A549 (cell line): ENCODE results near the gene MFF. TPM values are rescaled to one million over a fixed set of nuclear protein-coding genes. Genes with fewer than 3 reads are reported as not detected.
A peak's percentile ranks its signal among the peaks of the same experiment; 100 is the strongest.

Experiments used
- ATOH8 ChIP-seq: fragments of 250-450 bp; sonication (Bioruptor Pico); IDR thresholded peaks from 2 replicates; pipeline ENCODE4 v1.5.0; 2020; ENCODE audit warnings: low read depth, mild to moderate bottlenecking, moderate library complexity
- BCL3 ChIP-seq: fragments of >200 bp; sonication (Bioruptor Twin); formaldehyde crosslinking; IDR thresholded peaks from 3 replicates; pipeline ENCODE4 v1.6.1; 2016
- BHLHE40 ChIP-seq: IDR thresholded peaks from 2 replicates; pipeline ENCODE4 v1.6.1; 2012; ENCODE audit warnings: low read depth, low read length, inconsistent platforms
- CBX8 ChIP-seq: fragments of 200-600 bp; sonication (generic); IDR thresholded peaks from 2 replicates; pipeline ENCODE4 v1.6.1; 2016
- CEBPB ChIP-seq, 2 experiments: fragments of >200 bp in 1 of 2; sonication (Bioruptor Twin) in 1 of 2; formaldehyde crosslinking in 1 of 2; IDR thresholded peaks; 2 replicates each; pipeline ENCODE4 v1.6.1; 2012 to 2016
- CTCF ChIP-seq: fragments of >200 bp; sonication (Bioruptor Twin); formaldehyde crosslinking; IDR thresholded peaks from 3 replicates; pipeline ENCODE4 v1.5.1; 2016
- EHMT2 ChIP-seq: fragments of 200-600 bp; sonication (generic); IDR thresholded peaks from 2 replicates; pipeline ENCODE4 v1.6.1; 2016; ENCODE audit warnings: antibody characterized with exemption, low read depth, mild to moderate bottlenecking, moderate library complexity
- EP300 ChIP-seq, 2 experiments: fragments of >200 bp; sonication (Bioruptor Twin); formaldehyde crosslinking; IDR thresholded peaks; 2 replicates in 1 of 2; 3 replicates in 1 of 2; pipeline ENCODE4 v1.6.1; 2016 to 2017
- ESRRA ChIP-seq: fragments of 150-350 bp; IDR thresholded peaks from 2 replicates; pipeline ENCODE4 v1.6.1; 2014; ENCODE audit warnings: mild to moderate bottlenecking, low read length, borderline replicate concordance
- FOSB ChIP-seq: fragments of 250-450 bp; sonication (Bioruptor Pico); IDR thresholded peaks from 2 replicates; pipeline ENCODE4 v1.5.0; 2020; ENCODE audit warnings: mild to moderate bottlenecking, moderate library complexity
- FOSL2 ChIP-seq, 2 experiments: fragments of 450-650 bp in 1 of 2; fragments of >200 bp in 1 of 2; sonication (Bioruptor Twin) in 1 of 2; formaldehyde crosslinking; IDR thresholded peaks; 2 replicates each; pipeline versions ENCODE4 v1.5.0 to v1.6.1; 2016 to 2020; ENCODE audit warnings: mild to moderate bottlenecking in 1 of 2, moderate library complexity in 1 of 2
- GATA3 ChIP-seq: IDR thresholded peaks from 2 replicates; pipeline ENCODE4 v1.6.1; 2012; ENCODE audit warnings: borderline replicate concordance
- HMGXB4 ChIP-seq: fragments of 250-450 bp; sonication (Bioruptor Pico); IDR thresholded peaks from 2 replicates; pipeline ENCODE4 v1.5.0; 2021; ENCODE audit warnings: mild to moderate bottlenecking, moderate library complexity, borderline replicate concordance
- HOXA7 ChIP-seq: fragments of 250-450 bp; sonication (Bioruptor Pico); IDR thresholded peaks from 2 replicates; pipeline ENCODE4 v1.5.0; 2020; ENCODE audit warnings: mild to moderate bottlenecking, moderate library complexity
- HOXB13 ChIP-seq: fragments of 250-450 bp; sonication (Bioruptor Pico); IDR thresholded peaks from 2 replicates; pipeline ENCODE4 v1.5.0; 2020; ENCODE audit warnings: low read depth, mild to moderate bottlenecking, moderate library complexity
- HOXB5 ChIP-seq: fragments of 250-450 bp; sonication (Bioruptor Pico); IDR thresholded peaks from 2 replicates; pipeline ENCODE4 v1.5.0; 2020; ENCODE audit warnings: mild to moderate bottlenecking, moderate library complexity
- JUNB ChIP-seq: fragments of >200 bp; sonication (Bioruptor Twin); formaldehyde crosslinking; IDR thresholded peaks from 2 replicates; pipeline ENCODE4 v1.6.1; 2016
- KDM1A ChIP-seq: fragments of 200-600 bp; sonication (generic); IDR thresholded peaks from 2 replicates; pipeline ENCODE4 v1.6.1; 2016; ENCODE audit warnings: low read depth, mild to moderate bottlenecking
- MAFK ChIP-seq: fragments of 450-650 bp; IDR thresholded peaks from 2 replicates; pipeline ENCODE4 v1.6.1; 2014; ENCODE audit not compliant: partially characterized antibody
- MAZ ChIP-seq: fragments of 150-350 bp; IDR thresholded peaks from 2 replicates; pipeline ENCODE4 v1.6.1; 2014; ENCODE audit warnings: antibody characterized with exemption, low read depth, low read length, borderline replicate concordance
- MYC ChIP-seq: IDR thresholded peaks from 2 replicates; pipeline ENCODE4 v1.6.1; 2012; ENCODE audit warnings: mild to moderate bottlenecking, inconsistent platforms, low read length, improper control_type of control experiment, borderline replicate concordance
- NPAS2 ChIP-seq: fragments of 250-450 bp; sonication (Bioruptor Pico); IDR thresholded peaks from 2 replicates; pipeline ENCODE4 v1.8.0; 2022; ENCODE audit warnings: mild to moderate bottlenecking, moderate library complexity, borderline replicate concordance
- POLR2A ChIP-seq: IDR thresholded peaks from 2 replicates; pipeline ENCODE4 v1.6.1; 2012; ENCODE audit warnings: mild to moderate bottlenecking, low read length
- POLR2AphosphoS2 ChIP-seq: conservative IDR thresholded peaks from 2 replicates; pipeline ENCODE4 v1.6.1; 2012; ENCODE audit warnings: low read length, improper control_type of control experiment, inconsistent platforms
- RAD21 ChIP-seq, 2 experiments: fragments of >200 bp in 1 of 2; sonication (Bioruptor Twin) in 1 of 2; formaldehyde crosslinking in 1 of 2; IDR thresholded peaks in 1 of 2; conservative IDR thresholded peaks in 1 of 2; 2 replicates in 1 of 2; 3 replicates in 1 of 2; pipeline ENCODE4 v1.6.1; 2012 to 2018; ENCODE audit warnings: inconsistent platforms in 1 of 2
- RARB ChIP-seq: fragments of 250-450 bp; sonication (Bioruptor Pico); IDR thresholded peaks from 2 replicates; pipeline ENCODE4 v1.8.0; 2021; ENCODE audit warnings: mild to moderate bottlenecking, moderate library complexity
- RCOR1 ChIP-seq: fragments of 150-350 bp; IDR thresholded peaks from 2 replicates; pipeline ENCODE4 v1.6.1; 2014; ENCODE audit warnings: antibody characterized with exemption, low read length, low read depth
- RFX5 ChIP-seq: fragments of 450-650 bp; IDR thresholded peaks from 2 replicates; pipeline ENCODE4 v1.7.1; 2014; ENCODE audit warnings: antibody characterized with exemption, mild to moderate bottlenecking, moderate library complexity
- SMC3 ChIP-seq: fragments of >200 bp; sonication (Bioruptor Twin); formaldehyde crosslinking; IDR thresholded peaks from 3 replicates; pipeline ENCODE4 v1.6.1; 2018; ENCODE audit warnings: inconsistent platforms
- TFCP2L1 ChIP-seq: fragments of 250-450 bp; sonication (Bioruptor Pico); IDR thresholded peaks from 2 replicates; pipeline ENCODE4 v1.5.0; 2021; ENCODE audit warnings: mild to moderate bottlenecking
- TP53 ChIP-seq: fragments of 250-450 bp; sonication (Bioruptor Pico); IDR thresholded peaks from 2 replicates; pipeline ENCODE4 v1.5.0; 2021; ENCODE audit warnings: mild to moderate bottlenecking, moderate library complexity
- ZC3H11A ChIP-seq: fragments of 450-650 bp; IDR thresholded peaks from 2 replicates; pipeline ENCODE4 v1.6.1; 2014; ENCODE audit warnings: antibody characterized with exemption, mild to moderate bottlenecking
- ZFP36 ChIP-seq: fragments of 450-650 bp; IDR thresholded peaks from 2 replicates; pipeline ENCODE4 v1.6.1; 2014; ENCODE audit warnings: borderline replicate concordance; ENCODE audit not compliant: partially characterized antibody
- polyA plus RNA-seq, 4 experiments: library from polyadenylated mRNA; depleted of rRNA in 3 of 4; stranded (reverse); fragments of >200 nt; fragmentation: RNase III in 1 of 4; extraction: RNeasy Plus Mini Kit Qiagen cat#74134 plus additional on column Dnase treatment in 1 of 4; gene quantifications; 2 replicates in 3 of 4; 3 replicates in 1 of 4; pipeline ENCODE4 v1.2.3, GENCODE V29; 2011 to 2017
- TF ChIP-seq, protein P1 (sequence below): fragments of 450-650 bp; IDR thresholded peaks from 2 replicates; pipeline ENCODE4 v1.6.1; 2014; ENCODE audit warnings: antibody characterized with exemption
- TF ChIP-seq, protein P2 (sequence below): IDR thresholded peaks from 2 replicates; pipeline ENCODE4 v1.6.1; 2012; ENCODE audit warnings: low read depth, borderline replicate concordance

The MFF gene
- polyA plus RNA-seq, 2 of the 4 experiments (the other 2 are of a cell fraction), result 135 to 252 TPM

DNA sequence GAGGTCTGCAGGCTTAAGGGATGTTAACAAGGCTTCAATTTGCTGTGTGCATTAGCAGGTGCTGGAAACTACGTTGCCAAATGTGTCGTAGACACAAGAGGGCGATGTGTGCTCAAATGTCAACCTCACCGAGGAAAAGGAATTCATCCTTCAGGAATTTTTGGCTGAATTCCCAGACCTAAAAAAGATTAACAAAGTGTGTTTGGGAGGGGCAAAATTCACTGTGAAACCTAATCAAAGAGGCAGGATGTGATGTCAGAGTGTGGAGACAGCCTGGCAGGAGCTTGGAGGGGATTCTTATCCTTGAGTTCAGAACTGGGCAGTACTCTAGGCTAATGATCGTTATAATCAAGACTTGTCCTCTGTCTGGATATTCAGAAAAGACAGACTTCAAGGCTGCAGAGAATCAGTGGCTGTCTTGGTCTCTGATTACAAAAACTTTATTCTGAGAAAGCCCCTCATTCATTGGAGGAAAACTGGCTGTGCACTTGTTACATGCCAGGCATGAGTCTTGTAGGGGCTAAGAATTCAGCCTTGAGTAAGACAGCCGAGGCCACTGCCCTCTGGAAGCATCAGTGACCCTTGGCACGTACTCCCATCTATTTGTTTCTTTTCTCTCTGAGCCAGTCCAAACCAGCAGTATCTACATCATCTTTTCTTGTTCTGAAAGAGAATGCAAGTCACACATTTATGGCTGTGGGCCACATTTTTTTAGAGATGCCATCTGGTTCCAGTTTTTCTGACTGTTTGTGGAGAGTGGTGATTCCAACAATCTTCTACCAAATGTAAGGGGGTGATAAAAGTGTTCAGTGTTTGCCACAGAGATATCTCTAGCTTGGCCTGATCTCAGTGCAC, 81.4 kb downstream of the MFF start (continued):
- TF ChIP-seq, protein P1, sequence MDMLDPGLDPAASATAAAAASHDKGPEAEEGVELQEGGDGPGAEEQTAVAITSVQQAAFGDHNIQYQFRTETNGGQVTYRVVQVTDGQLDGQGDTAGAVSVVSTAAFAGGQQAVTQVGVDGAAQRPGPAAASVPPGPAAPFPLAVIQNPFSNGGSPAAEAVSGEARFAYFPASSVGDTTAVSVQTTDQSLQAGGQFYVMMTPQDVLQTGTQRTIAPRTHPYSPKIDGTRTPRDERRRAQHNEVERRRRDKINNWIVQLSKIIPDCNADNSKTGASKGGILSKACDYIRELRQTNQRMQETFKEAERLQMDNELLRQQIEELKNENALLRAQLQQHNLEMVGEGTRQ, result no peak
- TF ChIP-seq MAFK, result peak; percentile 24
- no peak for TF ChIP-seq RCOR1
- no peak for TF ChIP-seq CBX8
- TF ChIP-seq JUNB, result peak; percentile 68
- no peak for TF ChIP-seq POLR2A
- TF ChIP-seq CEBPB (IDR thresholded peaks at IDR 0.05), result peak; percentile 43 to 49; a peak in 1 of 4 replicates
- 0 out of 2 replicates have a peak, but pooled peaks have one; percentile 29 for TF ChIP-seq HOXB13 (CRISPR knock-in tag)
- TF ChIP-seq, protein P2, sequence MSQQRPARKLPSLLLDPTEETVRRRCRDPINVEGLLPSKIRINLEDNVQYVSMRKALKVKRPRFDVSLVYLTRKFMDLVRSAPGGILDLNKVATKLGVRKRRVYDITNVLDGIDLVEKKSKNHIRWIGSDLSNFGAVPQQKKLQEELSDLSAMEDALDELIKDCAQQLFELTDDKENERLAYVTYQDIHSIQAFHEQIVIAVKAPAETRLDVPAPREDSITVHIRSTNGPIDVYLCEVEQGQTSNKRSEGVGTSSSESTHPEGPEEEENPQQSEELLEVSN, result peak; percentile 36; the same call in 1 of the 2 replicates
- no peak for TF ChIP-seq TP53 (CRISPR knock-in tag)
- 0 out of 2 replicates have a peak, but pooled peaks have one; percentile 13 for TF ChIP-seq ATOH8 (CRISPR knock-in tag)
- TF ChIP-seq HMGXB4 (CRISPR knock-in tag), result peak; percentile 61; the same call in 1 of the 2 replicates
- no peak for TF ChIP-seq POLR2AphosphoS2
- peak; percentile 56; the same call in 1 of the 2 replicates for TF ChIP-seq RARB (CRISPR knock-in tag)
- TF ChIP-seq KDM1A, result no peak
- TF ChIP-seq FOSB (CRISPR knock-in tag), result no peak
- TF ChIP-seq HOXA7 (CRISPR knock-in tag), result no peak
- no peak for TF ChIP-seq RFX5
- TF ChIP-seq EP300 (IDR thresholded peaks at IDR 0.05), result peak; percentile 65 to 72; a peak in 4 of 5 replicates
- TF ChIP-seq ZFP36, result no peak
- peak; percentile 63 for TF ChIP-seq FOSL2 (IDR thresholded peaks at IDR 0.05)
- peak; percentile 84 for TF ChIP-seq FOSL2 (CRISPR knock-in tag; IDR thresholded peaks at IDR 0.05)
- no peak for TF ChIP-seq MAZ
- TF ChIP-seq TFCP2L1 (CRISPR knock-in tag), result no peak
- no peak for TF ChIP-seq EHMT2
- peak; percentile 91 for TF ChIP-seq CTCF
- peak; percentile 95 for TF ChIP-seq SMC3
- no peak for TF ChIP-seq ZC3H11A
- TF ChIP-seq ESRRA, result no peak
- TF ChIP-seq MYC, result no peak
- no peak for TF ChIP-seq NPAS2 (CRISPR knock-in tag)
- peak; percentile 98 for TF ChIP-seq RAD21 (conservative IDR thresholded peaks at IDR 0.05 in 1 of 2, IDR thresholded peaks at IDR 0.05 in 1 of 2)
- no peak for TF ChIP-seq BHLHE40
- no peak; the same call in 1 of the 2 replicates for TF ChIP-seq HOXB5 (CRISPR knock-in tag)
- peak; percentile 73; the same call in 1 of the 3 replicates for TF ChIP-seq BCL3
- peak; percentile 77 for TF ChIP-seq GATA3
